ENCODE data around the gene EEA1. TPM values are rescaled to one million over a fixed set of nuclear protein-coding genes. Genes with fewer than 3 reads are reported as not detected.

The EEA1 gene
- total and polyA plus RNA-seq, 2 of the 8 experiments (the other 6 are each of a cell fraction or from before 2014, with no cell fraction given) = 1.0 to 18.8 TPM

DNA sequence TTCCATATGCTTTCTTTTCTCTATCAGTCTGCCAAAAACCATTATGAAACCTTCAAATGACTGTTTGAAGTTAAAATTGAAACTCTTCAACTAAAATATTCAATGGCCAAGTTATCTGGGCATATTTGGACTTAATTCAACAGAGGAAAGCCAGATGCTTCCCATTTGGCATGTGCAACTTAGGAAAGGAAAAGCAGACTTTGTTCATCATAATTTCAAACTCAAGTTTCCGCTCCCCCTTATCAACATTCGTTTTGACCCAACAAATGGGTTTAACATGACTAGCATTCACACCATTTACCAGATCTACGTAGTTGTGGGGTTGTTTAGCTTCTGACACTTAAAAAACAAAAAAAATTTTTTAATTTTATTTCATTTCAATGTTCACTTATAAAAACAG is 150.6 kb downstream of the EEA1 start:
- Histone ChIP-seq H3K23me2 (ENCODE audit: low read depth, low read length) (no peaks in the 10 kb centered on the region), H3K4me1 (replicated peaks in 1 of 4; ENCODE audit: control insufficient read depth in 3 of 4, insufficient read depth in 4 of 4, low read length in 3 of 4) (no peaks in the 10 kb centered on the region; a peak in 1 of 7 replicates), H3K14ac (ENCODE audit: insufficient read length) (no peak overlapping the region), H2BK12ac (ENCODE audit: low read depth, low read length) (no peak overlapping the region), H3K27ac (ENCODE audit: low read depth, low read length) (no peak overlapping the region), H2BK15ac (ENCODE audit: low read length) (no peak overlapping the region), H2BK5ac (ENCODE audit: low read depth, low read length) (no peak overlapping the region), H4K8ac (ENCODE audit: extremely low read depth, insufficient read depth, low read length) (no peak overlapping the region), H3K4me2 (ENCODE audit: insufficient read depth in 1 of 2, low read depth in 2 of 2, low read length in 2 of 2) (no peak overlapping the region), H3K23ac (ENCODE audit: insufficient read length) (no peak overlapping the region), H3K27me3 (replicated peaks in 1 of 4; ENCODE audit: control insufficient read depth in 3 of 4, extremely low read depth in 1 of 4, insufficient read depth in 3 of 4, low read length in 3 of 4) (no peaks in the 10 kb centered on the region), H2BK20ac (ENCODE audit: low read length) (no peak overlapping the region), H3K79me2 (ENCODE audit: control insufficient read depth in 1 of 2, insufficient read depth in 2 of 2, low read length in 2 of 2) (no peaks in the 10 kb centered on the region), H3K79me1 (ENCODE audit: low read depth, low read length) (no peaks in the 10 kb centered on the region), H2BK120ac (replicated peaks; ENCODE audit: low read depth, low read length) (no peak overlapping the region), H4K5ac (ENCODE audit: insufficient read length, low read depth, low read length) (no peak overlapping the region), H2AK5ac (ENCODE audit: low read depth, low read length) (no peak overlapping the region), H2AFZ (ENCODE audit: low read length) (no peak overlapping the region), H4K20me1 (replicated peaks in 1 of 2; ENCODE audit: control insufficient read depth in 1 of 2, insufficient read depth in 2 of 2, low read length in 2 of 2) (no peaks in the 10 kb centered on the region), H3K36me3 (ENCODE audit: control insufficient read depth in 2 of 4, insufficient read depth in 4 of 4, low read length in 3 of 4) (peaks cover 0 to 23% (median under 1%) of the 10 kb centered on the region in 4 experiments; a peak in 2 of 8 replicates), H3K9ac (replicated peaks in 1 of 4; ENCODE audit: extremely low read depth in 1 of 4, low read depth in 3 of 4, low read length in 3 of 4) (no peak overlapping the region), H4K91ac (replicated peaks; ENCODE audit: insufficient read length, low read length) (no peak overlapping the region), H3K18ac (ENCODE audit: extremely low read depth, low read length) (no peak overlapping the region), H3K4ac (replicated peaks; ENCODE audit: insufficient read length, low read depth, low read length) (no peak overlapping the region), H3K56ac (replicated peaks; ENCODE audit: insufficient read length, low read depth, low read length) (no peak overlapping the region), H3K4me3 (ENCODE audit: extremely low read depth in 1 of 4, insufficient read depth in 2 of 4, low read depth in 3 of 4, low read length in 4 of 4) (no peak overlapping the region), H3K9me3 (ENCODE audit: insufficient read depth in 2 of 2, low read depth in 1 of 2, low read length in 1 of 2) (no peaks in the 10 kb centered on the region)
- DNase-seq (ENCODE audit: low read depth in 1 of 2, low spot score in 2 of 2) (no peak), FAIRE-seq (no peak)
- ChIA-PET CTCF (ENCODE audit: partially characterized antibody) (interaction anchor here (0.9 to 1.0 kb wide), 2 partner anchors 602 to 618 kb away, joined by 3 read pairs; no protein-coding TSS in a partner anchor), POLR2A (ENCODE audit: partially characterized antibody) (interaction anchor here (0.5 kb wide), 1 partner anchor 107 kb away, joined by 4 read pairs; no protein-coding TSS in a partner anchor)
- WGBS, 2 experiments (ENCODE audit: extremely low coverage in 1 of 2, insufficient coverage in 1 of 2, insufficient read length in 1 of 2, insufficient replicate concordance in 2 of 2, low coverage in 1 of 2, low lambda C conversion rate in 2 of 2, missing lambda C conversion rate in 1 of 2) = 88% methylated on average over 3 of the region's 3 CpGs; no CpG with 5 or more reads in 1 of the 2 experiments
- TF ChIP-seq SRF (IDR thresholded peaks at IDR 0.05; ENCODE audit: low read depth, low read length) = no peak
- TF ChIP-seq TEAD4 (IDR thresholded peaks at IDR 0.05; ENCODE audit: low read depth, low read length) = no peak
- no peak for TF ChIP-seq ASH2L (IDR thresholded peaks at IDR 0.05; ENCODE audit: low read length)
- no peak for TF ChIP-seq YY1 (IDR thresholded peaks at IDR 0.05; ENCODE audit: low read depth, low read length)
- no peak for TF ChIP-seq POLR2A (IDR thresholded peaks at IDR 0.05; ENCODE audit: control extremely low read depth in 1 of 2, low read depth in 2 of 2, low read length in 2 of 2)
- no peak for TF ChIP-seq HDAC2 (IDR thresholded peaks at IDR 0.05; ENCODE audit: borderline replicate concordance in 1 of 2, low read depth in 2 of 2, low read length in 2 of 2)
- no peak for TF ChIP-seq CBX8 (IDR thresholded peaks at IDR 0.05; ENCODE audit: borderline replicate concordance, low read depth, low read length)

Data from H1 (cell line).